HL-60 (cell line): Measurements from ENCODE around the gene HOTAIR.

Experiments used
- DNase-seq, 2 experiments: peaks; one replicate each; pipeline ENCODE4 v3.0.0-alpha.2; 2010 to 2020; ENCODE audit warnings: low read depth in 1 of 2, low spot score in 1 of 2
- H3K27ac ChIP-seq: fragments of 250-450 bp; sonication (Bioruptor Pico); replicated peaks from 2 replicates; pipeline ENCODE4 v1.5.1; 2020; ENCODE audit warnings: mild to moderate bottlenecking, moderate library complexity
- H3K27me3 ChIP-seq: fragments of 250-450 bp; sonication (Bioruptor Pico); 2 replicates; pipeline ENCODE4 v1.5.1; 2021; ENCODE audit warnings: mild to moderate bottlenecking, moderate library complexity; ENCODE audit not compliant: insufficient read depth, poor library complexity, severe bottlenecking
- H3K4me3 ChIP-seq: replicated peaks from 2 replicates; pipeline ENCODE4 v1.5.1; 2011; ENCODE audit warnings: mild to moderate bottlenecking, control low read depth, low read length; ENCODE audit not compliant: insufficient read depth
- GABPA ChIP-seq: IDR thresholded peaks from 2 replicates; pipeline ENCODE4 v1.6.1; 2012; ENCODE audit warnings: low read depth
- POLR2AphosphoS5 ChIP-seq: IDR thresholded peaks from 2 replicates; pipeline ENCODE4 v1.6.1; 2012; ENCODE audit warnings: low read depth
- SPI1 ChIP-seq: IDR thresholded peaks from 2 replicates; pipeline ENCODE4 v1.6.1; 2012; ENCODE audit warnings: low read depth, mild to moderate bottlenecking, borderline replicate concordance
- TF ChIP-seq, protein P1 (sequence below): IDR thresholded peaks from 2 replicates; pipeline ENCODE4 v1.6.1; 2012; ENCODE audit warnings: low read depth; ENCODE audit not compliant: insufficient replicate concordance
- TF ChIP-seq, protein P2 (sequence below): IDR thresholded peaks from one replicate; pipeline ENCODE4 v1.5.1; 2011; ENCODE audit warnings: low read length, control low read depth, inconsistent platforms; ENCODE audit not compliant: insufficient read depth

The HOTAIR gene

DNA sequence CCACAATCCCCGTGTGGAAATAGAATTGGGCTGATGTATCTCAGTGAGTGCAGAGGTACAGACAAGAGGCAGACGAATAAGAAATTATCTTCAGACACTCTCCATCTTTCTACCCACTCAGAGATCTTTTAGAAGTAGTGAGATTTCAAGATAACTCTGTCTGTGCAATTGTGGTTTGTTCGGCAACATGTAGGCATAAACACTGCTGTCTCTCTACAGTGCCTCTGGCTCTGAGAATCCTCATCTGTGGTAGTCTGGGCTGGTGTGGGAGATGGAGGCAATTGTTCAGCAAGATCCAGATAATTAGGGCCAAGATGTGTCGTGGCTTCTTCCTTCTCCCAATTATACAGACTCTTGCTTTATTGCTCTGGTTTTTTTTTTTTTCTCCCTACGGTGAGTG is 33.0 kb downstream of the HOTAIR start:
- TF ChIP-seq SPI1 = no peak
- TF ChIP-seq, protein P1, sequence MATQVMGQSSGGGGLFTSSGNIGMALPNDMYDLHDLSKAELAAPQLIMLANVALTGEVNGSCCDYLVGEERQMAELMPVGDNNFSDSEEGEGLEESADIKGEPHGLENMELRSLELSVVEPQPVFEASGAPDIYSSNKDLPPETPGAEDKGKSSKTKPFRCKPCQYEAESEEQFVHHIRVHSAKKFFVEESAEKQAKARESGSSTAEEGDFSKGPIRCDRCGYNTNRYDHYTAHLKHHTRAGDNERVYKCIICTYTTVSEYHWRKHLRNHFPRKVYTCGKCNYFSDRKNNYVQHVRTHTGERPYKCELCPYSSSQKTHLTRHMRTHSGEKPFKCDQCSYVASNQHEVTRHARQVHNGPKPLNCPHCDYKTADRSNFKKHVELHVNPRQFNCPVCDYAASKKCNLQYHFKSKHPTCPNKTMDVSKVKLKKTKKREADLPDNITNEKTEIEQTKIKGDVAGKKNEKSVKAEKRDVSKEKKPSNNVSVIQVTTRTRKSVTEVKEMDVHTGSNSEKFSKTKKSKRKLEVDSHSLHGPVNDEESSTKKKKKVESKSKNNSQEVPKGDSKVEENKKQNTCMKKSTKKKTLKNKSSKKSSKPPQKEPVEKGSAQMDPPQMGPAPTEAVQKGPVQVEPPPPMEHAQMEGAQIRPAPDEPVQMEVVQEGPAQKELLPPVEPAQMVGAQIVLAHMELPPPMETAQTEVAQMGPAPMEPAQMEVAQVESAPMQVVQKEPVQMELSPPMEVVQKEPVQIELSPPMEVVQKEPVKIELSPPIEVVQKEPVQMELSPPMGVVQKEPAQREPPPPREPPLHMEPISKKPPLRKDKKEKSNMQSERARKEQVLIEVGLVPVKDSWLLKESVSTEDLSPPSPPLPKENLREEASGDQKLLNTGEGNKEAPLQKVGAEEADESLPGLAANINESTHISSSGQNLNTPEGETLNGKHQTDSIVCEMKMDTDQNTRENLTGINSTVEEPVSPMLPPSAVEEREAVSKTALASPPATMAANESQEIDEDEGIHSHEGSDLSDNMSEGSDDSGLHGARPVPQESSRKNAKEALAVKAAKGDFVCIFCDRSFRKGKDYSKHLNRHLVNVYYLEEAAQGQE = no peak
- TF ChIP-seq, protein P2, sequence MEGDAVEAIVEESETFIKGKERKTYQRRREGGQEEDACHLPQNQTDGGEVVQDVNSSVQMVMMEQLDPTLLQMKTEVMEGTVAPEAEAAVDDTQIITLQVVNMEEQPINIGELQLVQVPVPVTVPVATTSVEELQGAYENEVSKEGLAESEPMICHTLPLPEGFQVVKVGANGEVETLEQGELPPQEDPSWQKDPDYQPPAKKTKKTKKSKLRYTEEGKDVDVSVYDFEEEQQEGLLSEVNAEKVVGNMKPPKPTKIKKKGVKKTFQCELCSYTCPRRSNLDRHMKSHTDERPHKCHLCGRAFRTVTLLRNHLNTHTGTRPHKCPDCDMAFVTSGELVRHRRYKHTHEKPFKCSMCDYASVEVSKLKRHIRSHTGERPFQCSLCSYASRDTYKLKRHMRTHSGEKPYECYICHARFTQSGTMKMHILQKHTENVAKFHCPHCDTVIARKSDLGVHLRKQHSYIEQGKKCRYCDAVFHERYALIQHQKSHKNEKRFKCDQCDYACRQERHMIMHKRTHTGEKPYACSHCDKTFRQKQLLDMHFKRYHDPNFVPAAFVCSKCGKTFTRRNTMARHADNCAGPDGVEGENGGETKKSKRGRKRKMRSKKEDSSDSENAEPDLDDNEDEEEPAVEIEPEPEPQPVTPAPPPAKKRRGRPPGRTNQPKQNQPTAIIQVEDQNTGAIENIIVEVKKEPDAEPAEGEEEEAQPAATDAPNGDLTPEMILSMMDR = no peak
- TF ChIP-seq GABPA = no peak
- no peak for TF ChIP-seq POLR2AphosphoS5
- H3K4me3 ChIP-seq = no peak overlapping the region
- no peak for DNase-seq
- H3K27ac ChIP-seq = no peak overlapping the region
- H3K27me3 ChIP-seq = peaks cover 79% of the 10 kb centered on the region

DNA sequence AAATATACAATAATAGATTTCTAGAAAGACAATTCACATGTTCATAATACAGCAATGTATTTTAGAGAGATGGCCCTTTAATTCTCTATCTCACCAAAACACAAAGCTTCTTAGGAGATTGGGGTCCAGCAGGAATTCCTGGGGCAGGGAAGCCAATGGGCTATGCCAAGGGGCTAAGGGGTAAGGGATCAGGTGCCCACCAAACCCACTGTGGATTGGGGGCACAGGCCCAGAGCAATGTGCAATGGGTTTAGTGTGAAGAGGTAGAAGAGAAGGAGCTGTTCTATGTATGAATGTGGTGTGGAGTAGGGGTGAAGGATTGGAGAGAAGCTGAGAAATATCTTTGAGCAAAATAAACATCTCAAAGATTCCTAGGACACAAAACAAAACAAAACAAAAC is 33.6 kb downstream of the HOTAIR start:
- DNase-seq = no peak
- peaks cover 80% of the 10 kb centered on the region for H3K27me3 ChIP-seq
- no peak for TF ChIP-seq SPI1
- TF ChIP-seq GABPA = no peak
- no peak for TF ChIP-seq POLR2AphosphoS5
- TF ChIP-seq, protein P1 = no peak
- TF ChIP-seq, protein P2 = no peak
- H3K4me3 ChIP-seq = no peak overlapping the region
- no peak overlapping the region for H3K27ac ChIP-seq

DNA sequence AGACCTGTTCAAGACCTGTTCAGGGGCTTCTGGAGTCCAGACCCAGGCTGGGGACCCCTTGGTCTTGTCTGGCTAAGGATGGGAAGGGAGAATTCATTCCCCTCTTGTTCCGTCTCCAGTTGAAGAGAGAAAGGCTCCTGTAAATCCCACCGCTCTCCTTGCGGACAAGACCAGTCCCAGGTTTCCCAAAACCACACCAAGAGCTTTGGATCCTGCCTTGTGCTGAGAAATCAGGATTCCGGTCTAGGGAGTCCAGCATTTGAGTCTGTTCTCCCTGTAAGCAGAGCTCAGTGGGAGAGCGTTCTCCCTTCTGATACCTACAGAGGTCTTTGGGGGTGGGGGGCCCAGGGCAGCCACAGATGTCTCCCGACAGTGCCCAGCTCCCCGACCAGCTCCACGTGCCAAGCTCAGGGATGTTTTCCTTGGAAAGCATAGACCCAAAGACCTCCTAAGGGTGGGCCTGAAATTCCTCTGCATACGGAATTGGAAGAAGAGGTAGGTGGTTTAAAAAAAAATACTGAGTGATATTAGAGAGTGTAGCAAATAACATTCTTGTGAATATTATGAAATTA is 34.2 kb downstream of the HOTAIR start:
- TF ChIP-seq SPI1 (no peak), GABPA (no peak), POLR2AphosphoS5 (no peak)
- TF ChIP-seq, protein P1 = no peak
- TF ChIP-seq, protein P2 = no peak
- Histone ChIP-seq H3K27me3 (peaks cover 80% of the 10 kb centered on the region), H3K4me3 (no peak overlapping the region), H3K27ac (no peak overlapping the region)
- DNase-seq = no peak
